Gastroesophageal sphincter (tissue), 4 donors: Measurements from ENCODE around the gene HIVEP3. TPM values are rescaled to one million over a fixed set of nuclear protein-coding genes. Genes with fewer than 3 reads are reported as not detected.
"Not testable (repeated sequence)": the region's sequence is repeated elsewhere in the genome, so short reads cannot be mapped to it uniquely, and the experiment has no call there.

Experiments
- ATAC-seq: fragments of 150-250 bp; one replicate; pipeline ENCODE4 v1.9.1; 2016; ENCODE audit warnings: mild to moderate bottlenecking, moderate library complexity
- H3K27ac ChIP-seq, 4 donors: fragments of 200-600 bp; sonication (generic) in 3 of 4; 1 replicate in 3 of 4; 2 replicates in 1 of 4; pipeline ENCODE4 v1.5.1; 2016 to 2019
- H3K27me3 ChIP-seq: fragments of 200-600 bp; sonication (generic); one replicate; pipeline ENCODE4 v1.5.1; 2019
- H3K36me3 ChIP-seq, 2 donors: fragments of 200-600 bp; sonication (generic); one replicate each; pipeline ENCODE4 v1.5.1; 2019; ENCODE audit warnings: control low read depth in 1 of 2
- H3K4me1 ChIP-seq, 3 donors: fragments of 200-600 bp; sonication (generic); 1 replicate in 2 of 3; 2 replicates in 1 of 3; pipeline ENCODE4 v1.5.1; 2016 to 2019; ENCODE audit warnings: control low read depth in 2 of 3
- H3K4me3 ChIP-seq, 2 donors: fragments of 200-600 bp; sonication (generic); one replicate each; pipeline ENCODE4 v1.5.1; 2019; ENCODE audit warnings: mild to moderate bottlenecking in 1 of 2, moderate library complexity in 1 of 2
- H3K9me3 ChIP-seq, 3 donors: fragments of 200-600 bp; sonication (generic); one replicate each; pipeline ENCODE4 v1.5.1; 2017 to 2019; ENCODE audit warnings: control low read depth in 2 of 3
- CTCF ChIP-seq, 4 experiments: fragments of 200-600 bp in 2 of 4; fragments of 450-650 bp in 2 of 4; sonication (generic) in 1 of 4; IDR thresholded peaks; one replicate each; pipeline ENCODE4 v1.5.1; 2017 to 2019; ENCODE audit warnings: antibody characterized with exemption in 4 of 4, mild to moderate bottlenecking in 2 of 4, moderate library complexity in 2 of 4
- EP300 ChIP-seq: sonication (generic); formaldehyde crosslinking; IDR thresholded peaks from one replicate; pipeline ENCODE4 v1.6.1; 2017; ENCODE audit warnings: antibody characterized with exemption, mild to moderate bottlenecking
- POLR2A ChIP-seq, 2 donors: fragments of 450-650 bp; IDR thresholded peaks; one replicate each; pipeline ENCODE4 v1.6.1; 2017; ENCODE audit warnings: antibody characterized with exemption in 2 of 2, mild to moderate bottlenecking in 2 of 2, moderate library complexity in 1 of 2
- POLR2AphosphoS5 ChIP-seq: sonication (generic); formaldehyde crosslinking; IDR thresholded peaks from one replicate; pipeline ENCODE4 v1.6.1; 2017; ENCODE audit warnings: antibody characterized with exemption
- WGBS, 2 donors: methylation state at CpG; one replicate each; pipeline ENCODE4 v1.1.5; 2018; ENCODE audit warnings: low coverage in 1 of 2; 5-methylcytosine and 5-hydroxymethylcytosine counted together
- total RNA-seq, 4 donors: library from RNA; depleted of rRNA; stranded (reverse); fragments of >200 nt; gene quantifications; one replicate each; pipeline ENCODE4 v1.1.0, GENCODE V29; 2016

HIVEP3 gene
- total RNA-seq, 4 donors from 2014 or later, result 1.9 to 3.8 (median 2.8) TPM

- 13 to 68% methylated on average over 1 of the region's 1 CpG for WGBS, 2 donors
- Histone ChIP-seq H3K27me3 (no peaks in the 10 kb centered on the region), H3K36me3 (no peaks in the 10 kb centered on the region), H3K27ac (no peak overlapping the region), H3K4me1 (no peaks in the 10 kb centered on the region), H3K4me3 (no peak overlapping the region), H3K9me3 (peaks cover 0 to 6% (median 0%) of the 10 kb centered on the region in 3 donors)
- TF ChIP-seq POLR2AphosphoS5 (no peak), EP300 (no peak), POLR2A (IDR thresholded peaks at IDR 0.05) (no peak), CTCF (IDR thresholded peaks at IDR 0.05) (no peak)
- ATAC-seq, result no peak
Measured at GRCh38 chr1:41950820-41951219, 32.1 kb upstream of the HIVEP3 start.

GRCh38 chr1:41945946-41946345 is 27.2 kb upstream of the HIVEP3 start:
- not testable (repeated sequence) for H3K9me3 ChIP-seq, H3K27me3 ChIP-seq, H3K4me3 ChIP-seq, H3K27ac ChIP-seq, H3K4me1 ChIP-seq, ATAC-seq, H3K36me3 ChIP-seq
- WGBS, 2 donors, result 84% methylated on average over 8 of the region's 10 CpGs; no CpG with 5 or more reads in 1 of the 2 donors

- Histone ChIP-seq H3K4me1 (no peaks in the 10 kb centered on the region), H3K27me3 (no peaks in the 10 kb centered on the region), H3K36me3 (no peaks in the 10 kb centered on the region), H3K4me3 (no peak overlapping the region), H3K9me3 (no peaks in the 10 kb centered on the region), H3K27ac (no peak overlapping the region)
- no peak for ATAC-seq
- WGBS, 2 donors, result 100% methylated on average over 1 of the region's 1 CpG
- no peak for TF ChIP-seq POLR2A (IDR thresholded peaks at IDR 0.05)
- no peak for TF ChIP-seq POLR2AphosphoS5
- no peak for TF ChIP-seq EP300
- TF ChIP-seq CTCF (IDR thresholded peaks at IDR 0.05), result no peak
Measured at GRCh38 chr1:41943717-41944116, 25.0 kb upstream of the HIVEP3 start.

GRCh38 chr1:41942278-41942677 is 23.6 kb upstream of the HIVEP3 start:
- Histone ChIP-seq H3K27me3 (no peaks in the 10 kb centered on the region), H3K4me1 (no peaks in the 10 kb centered on the region), H3K36me3 (no peaks in the 10 kb centered on the region), H3K27ac (no peak overlapping the region), H3K9me3 (no peaks in the 10 kb centered on the region), H3K4me3 (no peak overlapping the region)
- ATAC-seq, result no peak
- no peak for TF ChIP-seq POLR2AphosphoS5
- TF ChIP-seq POLR2A (IDR thresholded peaks at IDR 0.05), result no peak
- no peak for TF ChIP-seq CTCF (IDR thresholded peaks at IDR 0.05)
- no peak for TF ChIP-seq EP300

- no peak for ATAC-seq
- H3K27me3 ChIP-seq, result no peaks in the 10 kb centered on the region
- WGBS, 2 donors, result 58 to 75% methylated on average over 1 of the region's 1 CpG
- no peak overlapping the region for H3K4me3 ChIP-seq
- no peak overlapping the region for H3K27ac ChIP-seq
- no peaks in the 10 kb centered on the region for H3K4me1 ChIP-seq
- no peaks in the 10 kb centered on the region for H3K36me3 ChIP-seq
- H3K9me3 ChIP-seq, result no peaks in the 10 kb centered on the region
- TF ChIP-seq EP300, result no peak
- no peak for TF ChIP-seq CTCF (IDR thresholded peaks at IDR 0.05)
- no peak for TF ChIP-seq POLR2A (IDR thresholded peaks at IDR 0.05)
- no peak for TF ChIP-seq POLR2AphosphoS5
Measured at GRCh38 chr1:41941381-41941780, 22.7 kb upstream of the HIVEP3 start.

GRCh38 chr1:41939194-41939593 is 20.5 kb upstream of the HIVEP3 start:
- Histone ChIP-seq H3K27ac (no peak overlapping the region), H3K36me3 (no peaks in the 10 kb centered on the region), H3K4me3 (no peak overlapping the region), H3K27me3 (no peaks in the 10 kb centered on the region), H3K4me1 (no peaks in the 10 kb centered on the region), H3K9me3 (no peaks in the 10 kb centered on the region)
- WGBS, 2 donors, result 29 to 40% methylated on average over 5 of the region's 5 CpGs
- no peak for ATAC-seq
- TF ChIP-seq EP300, result no peak
